GM19468 (cell line): ENCODE measurements around the gene TSSK6.

ENCODE experiments used
- ATAC-seq: cut with Tn5 transposase; IDR thresholded peaks from one replicate; pipeline ENCODE4 v1.9.1; 2021; ENCODE audit warnings: mild to moderate bottlenecking, moderate library complexity, moderate number of reproducible peaks; ENCODE audit not compliant: unreplicated experiment; ENCODE audit errors: extremely low read depth

The TSSK6 gene

DNA sequence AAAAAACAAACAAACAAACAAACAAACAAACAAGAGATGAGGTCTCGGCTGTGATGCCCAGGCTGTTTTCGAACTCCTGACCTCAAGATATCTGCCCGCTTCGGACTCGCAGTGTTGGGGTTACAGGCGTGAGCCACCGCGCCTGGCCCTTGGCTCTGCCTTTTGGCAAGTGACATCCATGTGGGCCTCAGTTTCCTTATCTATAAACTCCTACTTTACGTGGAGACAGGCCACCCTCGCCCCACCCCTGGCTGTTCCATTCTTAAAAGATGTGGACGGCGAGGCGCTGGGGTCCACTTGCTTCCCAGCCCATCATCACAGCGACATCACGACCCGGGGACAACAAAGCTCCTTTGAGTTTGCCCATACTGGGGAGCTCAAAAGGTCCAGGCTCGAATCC, 1.7 kb downstream of the TSSK6 start:
- ATAC-seq: no peak

DNA sequence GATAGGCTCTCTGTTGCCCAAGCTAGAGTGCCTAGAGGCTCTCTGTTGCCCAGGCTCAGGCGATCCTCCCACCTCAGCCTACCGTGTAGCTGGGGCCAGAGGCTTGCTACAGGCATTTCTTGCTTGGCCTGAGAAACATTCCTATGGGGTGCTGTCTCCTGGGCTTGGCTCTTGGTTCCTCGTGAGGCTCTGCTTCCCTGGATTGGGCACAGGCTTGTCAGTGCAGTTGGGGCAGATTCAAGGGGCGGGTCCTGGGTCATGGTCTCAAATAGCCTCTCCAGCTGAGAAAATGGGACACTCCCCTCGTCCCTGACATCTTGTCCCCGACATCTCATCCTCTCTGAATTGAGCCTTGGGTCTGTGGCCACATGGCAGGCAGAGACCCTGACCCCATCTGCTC, 4.9 kb downstream of the TSSK6 start:
- no peak for ATAC-seq

DNA sequence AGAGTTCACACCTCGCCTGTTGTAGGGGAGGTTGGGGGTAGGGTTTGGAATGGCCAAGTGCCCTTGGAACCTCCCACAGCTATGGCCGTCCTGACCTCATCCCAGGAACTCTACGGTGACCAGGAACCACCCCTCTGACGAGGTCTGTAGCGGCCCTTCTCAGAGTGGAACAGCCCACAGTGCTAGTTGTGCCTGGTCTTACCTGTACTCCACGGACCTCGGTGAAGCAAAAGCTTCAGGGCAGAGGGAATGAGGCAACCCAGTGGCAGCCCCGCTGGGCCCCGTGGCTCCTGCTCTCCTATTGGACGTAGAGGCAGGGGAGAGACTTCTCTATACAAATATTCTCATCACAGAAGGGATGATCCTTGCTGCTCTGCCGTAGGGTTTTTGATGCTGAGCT, 7.1 kb downstream of the TSSK6 start:
- ATAC-seq: no peak

DNA sequence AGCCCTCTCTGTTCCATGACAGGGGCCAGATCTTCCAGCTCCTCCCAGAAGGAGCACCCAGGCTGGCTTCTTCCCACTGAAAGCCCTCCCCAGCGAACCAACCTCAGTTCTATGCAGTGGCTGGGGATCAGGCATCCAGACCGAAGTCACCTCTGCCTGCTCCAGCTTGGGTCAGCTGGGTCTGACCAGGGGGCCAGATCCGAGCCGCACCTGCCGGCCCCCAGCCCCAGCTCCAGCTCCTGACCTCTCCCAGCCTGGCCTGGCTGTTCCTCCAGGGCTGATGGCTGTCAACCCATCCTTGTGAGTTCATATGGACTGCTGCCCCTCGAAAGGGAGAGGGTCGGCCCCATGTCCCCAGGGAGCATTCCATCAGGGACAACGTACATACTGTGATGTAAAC, 8.0 kb downstream of the TSSK6 start:
- no peak for ATAC-seq

DNA sequence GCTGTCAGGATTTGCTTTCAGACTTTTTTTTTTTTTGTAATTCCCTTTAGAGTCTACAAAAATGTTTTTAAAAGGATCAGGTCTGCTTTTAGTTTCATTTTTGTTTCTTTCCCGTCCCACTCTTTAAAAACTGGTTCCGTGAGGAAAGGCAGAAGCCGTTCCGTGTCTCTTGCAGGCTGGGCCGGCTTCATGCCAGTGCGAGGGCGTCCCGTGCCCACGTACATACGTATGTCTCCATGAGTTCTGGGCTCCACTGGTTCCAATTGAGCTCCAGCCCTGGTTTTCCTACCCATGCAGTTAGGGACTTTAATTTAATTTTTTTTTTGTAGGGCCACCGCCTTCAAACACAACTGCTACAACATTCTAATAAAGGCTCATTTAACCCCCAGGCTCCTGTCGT, 8.8 kb downstream of the TSSK6 start:
- ATAC-seq: no peak

DNA sequence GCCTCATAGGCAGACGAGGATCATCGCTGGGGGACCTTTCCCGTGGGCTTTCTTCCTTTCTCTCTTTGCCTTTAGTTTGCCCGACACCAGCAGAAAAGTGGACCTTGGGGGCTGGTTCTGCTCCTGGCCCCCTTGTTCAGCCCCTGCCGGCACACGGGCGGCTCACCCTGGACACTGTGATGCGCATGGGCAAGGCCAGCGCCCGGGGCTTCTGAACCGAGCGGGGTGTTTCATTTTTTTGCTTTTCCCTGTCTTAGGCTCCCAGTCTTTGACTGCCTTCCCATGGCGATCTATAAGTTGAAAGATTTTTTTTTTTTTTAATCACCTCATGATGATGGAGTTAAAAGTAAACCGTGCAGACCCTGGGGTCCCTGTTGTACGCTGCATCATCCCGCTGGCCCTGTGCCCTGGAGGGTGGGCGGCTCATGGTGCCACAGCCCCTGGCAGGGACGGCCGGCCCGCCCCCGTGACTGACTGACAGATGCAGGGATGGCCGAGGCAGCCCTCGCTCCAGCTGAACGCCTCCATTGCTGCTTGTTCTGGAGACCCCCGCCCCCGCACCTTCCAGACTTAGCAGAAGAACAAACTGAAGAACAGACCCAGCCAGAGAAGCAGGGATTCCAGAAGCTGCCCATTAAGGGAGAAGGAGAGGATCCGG, 9.6 kb downstream of the TSSK6 start:
- no peak for ATAC-seq

DNA sequence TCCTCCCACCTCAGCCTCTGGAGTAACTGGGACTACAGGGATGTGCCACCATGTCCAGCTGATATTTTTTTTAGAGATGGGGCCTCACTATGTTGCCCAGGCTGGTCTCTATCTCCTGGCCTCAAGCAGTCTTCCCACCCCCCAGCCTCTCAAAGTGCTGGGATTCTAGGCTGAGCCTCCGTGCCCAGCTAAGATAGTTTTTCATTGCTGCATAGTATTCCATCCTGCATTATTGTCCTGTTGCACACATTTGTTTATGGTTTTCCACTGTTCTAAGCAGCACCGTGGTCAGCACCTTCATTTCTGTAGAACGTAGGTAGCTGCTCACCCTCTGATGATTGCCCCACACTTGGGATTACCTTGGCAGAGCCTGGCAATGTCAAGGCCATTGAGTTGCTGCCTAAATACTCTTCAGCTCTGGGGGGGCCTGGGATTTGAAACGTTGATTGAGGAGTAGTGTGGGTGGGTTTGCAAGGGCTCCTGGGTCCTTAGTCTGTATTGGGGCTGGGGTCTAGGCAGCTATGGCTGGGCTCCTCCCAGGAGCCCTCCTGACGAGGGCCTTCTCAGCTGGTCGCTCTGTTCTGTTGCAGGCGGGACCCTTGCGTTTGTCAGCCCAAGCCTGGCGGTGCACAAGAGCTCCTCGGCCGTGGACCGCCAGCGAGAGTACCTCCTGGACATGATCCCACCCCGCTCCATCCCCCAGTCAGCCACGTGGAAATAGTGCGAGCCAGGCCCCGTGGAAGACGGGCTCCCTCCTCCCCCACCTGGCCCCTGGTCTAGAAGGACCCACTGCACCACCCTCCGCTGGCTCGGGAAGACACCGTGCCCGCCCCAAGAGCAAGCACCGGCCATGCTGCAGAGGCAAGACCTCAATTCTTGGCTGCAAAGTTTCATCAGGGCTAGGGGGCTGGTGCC, 10.3 kb downstream of the TSSK6 start:
- no peak for ATAC-seq

DNA sequence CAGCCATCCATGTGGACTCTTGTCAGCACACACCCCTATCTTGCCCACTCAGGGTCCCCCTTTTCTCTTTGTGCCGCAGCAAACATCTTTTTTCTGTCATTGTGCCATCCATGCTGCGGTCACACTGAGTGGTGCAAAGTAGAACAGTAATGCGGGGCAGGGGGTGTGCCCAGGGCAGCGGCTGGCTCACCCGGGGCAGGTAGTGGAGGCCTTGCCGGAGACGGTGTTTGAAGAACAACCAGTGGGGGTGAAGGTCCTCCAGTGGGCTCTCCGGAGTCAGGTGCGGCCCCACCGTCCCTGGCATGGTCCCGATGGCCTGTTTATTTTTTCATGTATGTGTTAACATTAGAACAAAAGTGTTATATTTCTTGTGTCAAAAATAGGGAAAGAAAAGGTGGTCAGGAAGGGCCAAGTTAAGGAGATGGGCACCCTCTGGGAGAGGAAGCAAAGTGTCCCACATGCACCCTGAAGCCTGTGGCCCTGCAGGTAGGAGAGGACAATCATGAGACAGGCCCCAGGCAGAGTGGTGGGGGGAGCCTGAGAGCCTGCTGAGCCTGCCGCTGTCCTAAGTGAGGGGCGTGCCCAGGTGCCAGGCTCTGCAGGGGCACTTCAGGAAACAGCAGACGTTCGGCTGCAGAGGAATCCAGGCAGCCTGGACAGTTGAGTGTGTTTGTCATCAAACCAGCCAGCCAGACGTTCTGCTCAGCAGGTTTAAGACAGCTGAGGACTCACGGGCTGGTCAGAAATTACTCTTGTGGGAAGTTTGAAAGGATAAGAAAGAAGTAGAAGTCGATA, 12.3 kb downstream of the TSSK6 start:
- no peak for ATAC-seq

DNA sequence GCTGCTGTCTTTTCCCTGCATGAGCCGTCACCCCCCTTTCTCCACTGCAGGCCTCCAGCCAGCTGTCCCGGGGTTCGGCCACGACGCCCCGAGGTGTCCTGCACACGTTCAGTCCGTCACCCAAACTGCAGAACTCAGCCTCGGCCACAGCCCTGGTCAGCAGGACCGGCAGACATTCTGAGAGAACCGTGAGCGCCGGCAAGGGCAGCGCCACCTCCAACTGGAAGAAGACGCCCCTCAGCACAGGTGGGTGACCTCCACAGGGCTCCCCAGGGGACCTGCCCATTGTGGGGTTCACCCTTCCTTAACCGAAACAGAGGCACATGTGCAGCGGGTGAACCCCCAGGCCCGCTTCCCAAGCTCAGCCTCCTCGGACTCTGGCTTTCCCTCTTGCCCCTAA, 13.1 kb downstream of the TSSK6 start:
- ATAC-seq: no peak

DNA sequence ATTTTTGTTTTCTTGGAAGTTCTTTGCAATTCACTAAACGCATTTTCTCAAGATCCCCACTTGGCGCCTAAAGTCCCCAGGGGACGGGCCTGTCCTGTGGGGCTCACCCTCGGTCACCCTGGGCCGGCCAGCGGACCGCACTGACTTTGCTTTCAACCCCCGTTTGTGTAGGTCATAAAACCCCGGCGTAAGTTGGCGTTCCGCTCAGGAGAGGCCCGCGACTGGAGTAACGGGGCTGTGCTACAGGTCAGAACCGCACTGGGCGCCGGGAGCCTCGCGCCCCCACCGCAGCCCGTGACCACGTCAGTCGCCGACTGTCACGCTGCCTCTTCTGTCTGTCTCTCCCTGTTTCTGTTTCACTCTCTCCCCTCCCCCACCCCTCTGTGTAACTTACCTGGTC, 13.6 kb downstream of the TSSK6 start:
- ATAC-seq: no peak

DNA sequence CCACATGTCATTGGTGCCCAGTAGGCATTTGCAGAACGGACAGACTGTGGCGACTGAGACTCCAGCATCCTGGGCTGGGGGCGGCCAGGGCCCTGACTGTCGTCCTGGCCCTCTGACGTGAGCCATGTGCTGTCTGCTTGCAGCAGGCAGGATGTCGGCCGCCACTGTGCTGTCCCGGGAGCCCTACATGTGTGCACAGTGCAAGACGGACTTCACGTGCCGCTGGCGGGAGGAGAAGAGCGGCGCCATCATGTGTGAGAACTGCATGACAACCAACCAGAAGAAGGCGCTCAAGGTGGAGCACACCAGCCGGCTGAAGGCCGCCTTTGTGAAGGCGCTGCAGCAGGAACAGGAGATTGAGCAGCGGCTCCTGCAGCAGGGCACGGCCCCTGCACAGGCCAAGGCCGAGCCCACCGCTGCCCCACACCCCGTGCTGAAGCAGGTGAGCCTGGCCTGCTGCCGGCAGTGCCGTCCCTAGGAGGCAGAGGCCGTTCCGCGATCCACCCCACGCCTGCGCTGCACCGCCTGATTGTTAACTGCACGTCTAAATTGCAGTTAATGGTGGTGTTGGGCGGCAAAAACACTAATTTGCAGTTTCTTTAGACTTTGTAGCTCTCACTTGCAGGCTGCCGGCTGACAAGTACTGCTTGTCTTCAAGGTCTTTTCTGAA, 14.2 kb downstream of the TSSK6 start:
- no peak for ATAC-seq

DNA sequence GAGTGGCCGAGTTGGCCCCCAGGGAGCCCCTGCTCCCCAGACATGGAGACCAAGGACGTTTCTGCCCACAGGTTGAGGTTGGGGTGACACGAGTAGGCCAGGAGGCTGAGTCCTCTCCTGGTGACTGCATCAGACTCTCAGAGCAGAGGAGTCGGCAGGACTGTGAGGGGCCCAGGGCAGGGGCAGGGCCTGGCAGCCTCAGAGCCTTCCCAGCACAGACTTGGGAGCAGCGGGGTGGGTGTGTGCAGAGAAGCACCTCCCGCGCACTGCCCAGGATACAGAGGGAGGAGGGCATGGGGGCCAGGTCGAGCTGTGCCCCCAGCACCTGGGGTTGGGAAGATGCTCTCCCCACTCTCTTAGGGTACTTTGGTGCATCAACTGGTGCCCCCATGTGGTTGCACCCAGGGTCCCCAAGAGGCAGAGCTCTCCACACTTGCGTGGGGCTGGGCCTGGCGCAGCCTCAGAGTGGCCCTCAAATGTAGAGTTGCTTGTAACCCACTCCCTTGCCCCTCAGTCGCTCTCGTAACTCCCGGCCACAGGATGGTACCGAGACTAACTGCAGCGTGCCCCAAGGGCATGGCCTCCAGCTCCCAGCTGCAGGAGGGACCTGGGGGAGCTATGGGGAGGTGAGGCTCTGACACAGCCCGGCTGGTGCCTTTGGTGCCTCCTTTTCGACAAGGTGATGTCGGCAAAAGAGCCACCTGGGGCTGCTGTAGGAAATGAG, 15.9 kb downstream of the TSSK6 start:
- no peak for ATAC-seq

DNA sequence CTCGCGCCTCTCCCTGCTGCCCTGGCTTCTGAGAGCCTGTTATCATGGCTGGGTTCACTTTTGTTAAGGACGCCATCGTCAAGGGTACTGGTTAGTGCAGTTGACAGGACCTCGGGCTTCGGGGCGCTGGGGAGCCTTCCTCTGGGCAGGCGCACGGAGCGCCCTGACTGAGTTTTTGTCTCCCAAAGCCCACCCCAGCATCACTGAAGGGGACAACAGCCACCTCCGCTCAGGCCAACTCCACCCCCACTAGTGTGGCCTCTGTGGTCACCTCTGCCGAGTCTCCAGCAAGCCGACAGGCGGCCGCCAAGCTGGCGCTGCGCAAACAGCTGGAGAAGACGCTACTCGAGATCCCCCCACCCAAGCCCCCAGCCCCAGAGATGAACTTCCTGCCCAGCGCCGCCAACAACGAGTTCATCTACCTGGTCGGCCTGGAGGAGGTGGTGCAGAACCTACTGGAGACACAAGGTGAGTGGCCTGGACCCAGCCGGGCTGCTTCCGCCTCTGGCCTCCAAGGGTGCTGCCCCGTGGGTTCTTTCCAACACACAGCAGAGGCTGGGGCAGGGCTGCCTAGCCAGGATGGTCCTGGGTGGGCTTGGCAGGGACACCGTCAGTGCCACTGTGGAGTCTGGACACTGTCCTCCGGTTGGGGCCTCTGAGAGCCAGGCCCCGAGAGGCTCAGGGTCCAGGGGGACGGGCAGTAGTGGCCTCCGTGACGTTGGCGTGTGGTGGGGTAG, 16.9 kb downstream of the TSSK6 start:
- no peak for ATAC-seq

DNA sequence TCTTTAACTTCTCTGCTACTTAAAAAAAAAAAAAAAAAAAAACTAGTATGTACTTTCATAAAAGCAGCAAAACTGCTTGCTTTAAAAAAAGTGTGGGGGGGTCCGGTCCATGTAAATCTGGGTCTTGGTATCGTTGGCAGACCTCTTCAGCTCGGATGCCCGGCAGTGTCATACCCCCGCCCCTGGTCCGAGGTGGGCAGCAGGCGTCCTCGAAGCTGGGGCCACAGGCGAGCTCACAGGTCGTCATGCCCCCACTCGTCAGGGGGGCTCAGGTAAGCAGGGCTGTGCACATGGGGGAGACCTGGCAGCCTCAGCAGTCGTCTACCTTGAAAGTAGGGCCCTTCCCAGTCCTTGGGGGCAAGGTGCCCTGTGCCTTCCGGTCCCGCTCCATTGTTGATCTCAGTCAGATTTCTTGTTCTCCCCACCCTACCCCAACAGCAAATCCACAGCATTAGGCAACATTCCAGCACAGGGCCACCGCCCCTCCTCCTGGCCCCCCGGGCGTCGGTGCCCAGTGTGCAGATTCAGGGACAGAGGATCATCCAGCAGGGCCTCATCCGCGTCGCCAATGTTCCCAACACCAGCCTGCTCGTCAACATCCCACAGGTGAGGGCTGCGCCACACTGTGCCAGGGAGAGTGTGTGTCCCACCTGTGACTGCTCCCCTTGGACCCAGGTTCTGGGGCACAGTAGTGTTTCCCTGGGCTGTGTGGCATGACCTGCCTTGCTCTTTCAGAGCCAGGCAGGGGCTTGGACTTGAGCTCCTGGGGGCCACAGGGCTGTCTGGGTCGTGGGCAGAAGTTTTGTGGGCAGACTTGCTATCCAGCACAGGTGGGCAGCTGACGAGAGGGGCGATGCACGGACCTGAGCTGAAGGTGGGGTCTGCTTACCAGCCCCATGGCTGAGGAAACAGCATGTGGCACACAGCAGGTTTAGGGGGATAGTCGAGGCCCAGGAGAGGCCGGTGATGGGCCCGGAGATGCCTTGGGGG, 19.4 kb downstream of the TSSK6 start:
- no peak for ATAC-seq

DNA sequence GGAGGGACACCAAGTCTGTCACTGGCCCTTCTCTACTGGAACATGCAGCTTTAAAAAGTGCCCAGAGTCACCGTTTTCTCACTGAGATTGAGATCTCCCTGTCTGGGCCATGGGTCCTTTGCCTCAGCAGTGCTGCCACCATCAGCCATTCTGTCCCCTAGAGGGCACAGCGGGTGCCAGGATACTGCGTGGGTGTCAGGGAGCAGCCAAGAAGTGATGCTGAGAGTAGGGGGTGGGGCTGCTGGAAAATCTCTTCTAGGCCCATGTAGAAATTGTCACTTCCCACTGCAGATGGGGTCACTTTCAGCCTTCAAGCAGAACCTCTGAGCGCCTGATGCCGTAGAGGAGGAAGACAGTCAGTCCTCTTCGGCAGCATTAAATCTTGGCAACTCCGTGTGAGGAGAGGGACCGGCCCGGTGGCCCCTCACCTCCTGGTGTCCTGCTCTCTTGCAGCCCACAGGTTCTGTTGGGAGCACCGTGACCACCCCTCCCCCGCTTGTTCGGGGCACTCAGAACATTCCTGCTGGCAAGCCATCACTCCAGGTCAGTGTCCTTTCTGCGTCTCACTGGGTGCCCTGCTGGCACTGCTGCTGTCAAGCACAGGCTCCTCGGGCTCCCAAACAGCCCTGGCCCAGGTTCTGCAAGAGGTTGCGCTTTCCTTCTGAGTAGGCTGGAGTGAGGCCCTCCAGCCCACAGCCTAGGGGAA, 21.4 kb downstream of the TSSK6 start:
- ATAC-seq: no peak

DNA sequence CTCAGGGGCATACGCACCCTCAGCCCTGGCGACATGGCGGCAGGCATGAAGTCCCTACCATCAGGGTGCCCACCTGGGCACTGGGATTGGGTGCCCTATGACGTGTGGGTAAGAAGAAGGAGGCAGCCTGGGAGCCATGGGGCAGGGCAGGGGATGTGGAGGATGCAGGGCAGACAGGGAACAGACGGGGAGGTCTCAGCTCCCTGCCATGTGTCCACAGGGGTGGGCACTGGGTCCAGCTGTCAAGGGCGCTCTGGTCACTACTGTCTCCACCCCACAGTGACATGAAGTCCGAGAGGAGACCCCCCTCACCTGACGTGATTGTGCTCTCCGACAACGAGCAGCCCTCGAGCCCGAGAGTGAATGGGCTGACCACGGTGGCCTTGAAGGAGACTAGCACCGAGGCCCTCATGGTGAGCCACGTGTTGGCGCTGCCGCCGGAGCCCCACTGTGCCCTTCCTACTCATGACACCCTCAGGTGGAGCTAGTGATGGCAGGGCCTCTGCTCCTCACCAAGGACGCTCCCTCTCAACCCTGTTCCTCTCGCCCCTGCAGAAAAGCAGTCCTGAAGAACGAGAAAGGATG, 23.2 kb downstream of the TSSK6 start:
- no peak for ATAC-seq
